GDM1 (cell line): Measurements from ENCODE around the gene HIF3A.
A peak's percentile ranks its signal among the peaks of the same experiment; 100 is the strongest.
"Not testable (repeated sequence)": the region's sequence is repeated elsewhere in the genome, so short reads cannot be mapped to it uniquely, and the experiment has no call there.

ENCODE experiments used
- DNase-seq: peaks from one replicate; lab custom pipeline; 2025; lab: John Stamatoyannopoulos, UW

Gene HIF3A

DNA sequence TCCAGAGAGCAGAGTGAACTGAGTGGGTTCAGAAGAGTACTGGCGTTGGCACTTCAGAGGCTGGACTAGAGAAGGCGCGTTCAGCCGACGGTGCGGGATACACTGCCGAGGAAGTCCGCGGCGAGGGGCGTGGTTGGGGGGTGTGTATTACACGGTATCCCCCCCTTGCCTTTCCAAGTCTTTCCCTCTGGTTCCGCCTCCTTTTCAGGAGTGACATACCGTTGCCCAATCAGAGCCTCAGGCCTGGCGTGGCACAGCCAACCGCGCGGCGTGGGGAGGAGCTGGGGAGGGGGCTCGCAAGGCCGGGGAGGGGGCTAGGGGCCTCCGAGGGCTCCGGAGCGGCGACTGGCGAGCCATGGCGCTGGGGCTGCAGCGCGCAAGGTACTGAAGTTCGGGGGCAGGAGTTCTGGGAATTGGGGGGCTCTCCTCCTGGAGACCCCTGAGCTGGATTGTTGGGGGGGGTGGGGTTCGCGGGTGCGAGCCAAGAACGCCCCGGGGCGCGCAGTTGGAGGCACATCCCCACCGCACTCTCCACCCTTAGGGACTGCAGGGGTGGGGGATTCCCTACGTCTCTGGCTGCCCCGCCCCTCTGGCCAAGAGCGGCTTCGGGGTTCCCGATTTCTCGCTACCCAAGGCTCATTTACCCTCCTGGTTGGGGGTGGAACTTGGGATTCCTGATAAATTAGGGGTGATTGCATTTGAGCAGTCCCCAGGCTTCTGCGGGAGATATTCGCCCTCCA, at the start of gene HIF3A:
Gene HIF3A (plus strand): TSS at position 321 of the 740 bp plus-strand sequence. CDS start 35 bp downstream, at position 356.
- DNase-seq = no peak

DNA sequence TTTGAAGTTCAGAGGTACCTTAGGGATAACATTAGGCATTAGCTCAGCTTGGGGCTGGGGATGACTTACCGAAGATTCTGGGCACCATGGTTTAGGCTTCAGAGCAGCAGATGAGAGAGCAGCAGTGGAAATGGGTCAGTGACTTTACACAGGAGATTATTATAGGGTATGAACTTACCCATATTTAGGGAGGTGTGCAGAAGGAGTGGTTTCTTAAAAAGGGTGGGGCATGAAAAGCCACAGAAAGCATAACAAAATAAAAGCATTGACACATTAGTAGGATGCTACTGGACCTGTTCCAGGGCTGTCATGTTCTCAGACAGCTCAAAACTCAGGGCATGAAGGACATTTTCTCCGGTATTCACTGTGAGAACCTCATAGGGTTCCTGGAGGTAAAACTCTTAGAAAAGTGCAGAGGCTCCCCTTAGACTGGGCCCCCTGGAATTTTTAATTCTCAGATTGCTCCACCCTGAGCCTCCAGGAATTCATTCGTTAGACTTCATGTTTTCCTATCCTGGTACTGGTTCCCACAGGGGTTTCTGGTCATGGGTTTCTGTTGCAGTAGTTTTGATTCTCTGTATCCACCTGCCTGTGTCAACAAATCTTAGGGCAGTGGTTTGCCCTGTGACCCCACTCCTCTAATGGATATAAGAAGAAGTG, 46.6 kb upstream of the HIF3A start:
- no peak for DNase-seq

DNA sequence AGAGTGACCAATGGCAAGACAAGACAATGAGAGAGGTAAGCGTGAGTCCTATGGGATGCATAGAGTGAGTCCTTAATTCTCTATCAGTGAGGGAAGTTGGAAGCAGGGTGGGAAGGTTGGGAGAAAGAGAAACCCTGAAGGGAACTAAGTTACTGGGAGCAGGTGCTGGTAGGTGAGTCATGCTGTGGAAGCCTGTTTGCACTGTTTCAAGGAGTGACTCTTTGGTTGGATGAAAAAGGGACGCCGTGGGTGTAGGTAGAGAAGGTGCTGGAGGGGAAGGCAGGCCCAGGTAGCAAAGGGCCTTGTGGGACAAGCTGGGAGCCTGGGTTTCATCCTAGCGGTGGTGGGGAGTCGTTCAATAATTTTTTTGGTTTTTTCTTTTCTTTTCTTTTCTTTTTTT, 45.4 kb upstream of the HIF3A start:
- no peak for DNase-seq

DNA sequence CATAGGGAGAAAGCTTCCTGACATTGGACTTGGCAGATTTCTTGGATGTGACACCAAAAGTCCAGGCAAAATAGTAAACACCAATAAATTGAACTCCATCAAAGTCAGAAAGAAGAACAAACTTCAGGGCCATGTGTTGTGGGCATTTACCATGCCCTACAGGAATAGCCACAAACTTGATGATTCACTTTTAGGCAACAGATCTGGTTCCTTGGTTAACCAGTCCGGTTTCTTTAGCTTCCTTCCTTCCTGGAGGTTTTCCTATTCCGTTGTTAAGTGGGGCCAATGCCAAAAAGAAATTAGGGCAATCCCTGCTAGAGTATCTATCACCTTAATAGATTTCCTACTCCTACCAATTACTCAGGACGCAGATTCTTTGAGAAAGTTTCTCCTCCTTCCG, 42.1 kb upstream of the HIF3A start:
- DNase-seq = no peak

DNA sequence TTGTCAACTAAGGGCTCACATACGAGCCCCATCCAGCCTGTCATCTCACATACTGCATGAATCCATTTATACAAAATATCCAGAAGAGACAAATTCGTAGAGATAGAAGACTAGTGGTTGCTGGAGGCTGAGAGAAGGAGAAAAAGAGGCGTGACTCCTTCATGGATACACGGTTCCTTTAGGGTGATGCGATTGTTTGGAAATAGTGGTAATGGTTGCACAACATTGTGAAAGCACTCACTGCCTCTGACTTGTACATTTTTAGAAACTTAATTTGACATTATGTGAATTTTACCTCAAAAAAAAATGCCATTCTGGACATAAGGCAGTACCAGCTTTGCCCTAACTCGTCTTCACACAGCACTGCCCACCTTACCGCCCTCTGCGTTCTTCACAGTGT, 40.0 kb upstream of the HIF3A start:
- no peak for DNase-seq

DNA sequence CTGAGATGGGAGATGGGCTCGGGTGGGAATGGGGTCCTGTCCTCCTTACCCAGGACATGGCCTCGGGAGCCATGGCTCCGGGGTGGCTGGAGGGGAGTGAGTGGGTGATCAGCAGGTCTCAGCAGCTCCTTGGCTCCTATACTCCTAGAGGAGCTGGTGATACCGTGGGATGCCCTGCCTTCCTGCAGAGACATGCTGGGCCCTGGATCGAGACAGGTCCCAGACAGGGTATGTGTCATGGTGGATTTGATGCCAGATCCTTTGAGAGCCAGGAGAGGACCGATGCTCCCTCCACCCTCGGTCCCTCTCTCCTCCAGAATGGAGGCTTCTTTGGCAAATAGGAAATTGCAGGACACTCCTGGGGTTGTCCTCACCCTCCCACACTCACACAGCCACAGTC, 35.3 kb upstream of the HIF3A start:
- DNase-seq = not testable (repeated sequence)

DNA sequence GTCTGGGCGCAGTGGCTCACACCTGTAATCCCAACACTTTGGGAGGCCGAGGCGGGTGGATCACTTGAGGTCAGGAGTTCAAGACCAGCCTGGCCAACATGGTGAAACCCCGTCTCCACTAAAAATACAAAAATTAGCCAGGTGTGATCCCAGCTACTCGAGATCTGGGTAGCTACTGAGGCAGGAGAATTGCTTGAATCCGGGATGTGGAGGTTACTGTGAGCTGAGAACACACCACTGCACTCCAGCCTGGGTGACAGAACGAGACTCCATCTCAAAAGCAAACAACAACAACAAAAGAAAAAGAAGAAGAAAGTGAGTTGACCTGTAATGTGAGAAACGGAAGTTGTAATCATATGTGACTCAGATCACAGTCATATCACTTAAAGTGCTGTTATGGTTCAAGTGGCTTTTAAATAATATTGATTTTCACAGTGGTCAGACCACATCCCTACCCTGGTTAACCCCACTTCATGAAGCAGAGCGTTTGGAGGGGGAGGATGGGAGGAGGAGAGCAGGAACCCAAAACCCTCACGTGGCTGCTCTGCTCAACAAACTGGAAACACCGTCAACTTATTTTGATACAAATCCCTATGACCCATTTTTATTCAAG, 34.1 kb upstream of the HIF3A start:
- not testable (repeated sequence) for DNase-seq

DNA sequence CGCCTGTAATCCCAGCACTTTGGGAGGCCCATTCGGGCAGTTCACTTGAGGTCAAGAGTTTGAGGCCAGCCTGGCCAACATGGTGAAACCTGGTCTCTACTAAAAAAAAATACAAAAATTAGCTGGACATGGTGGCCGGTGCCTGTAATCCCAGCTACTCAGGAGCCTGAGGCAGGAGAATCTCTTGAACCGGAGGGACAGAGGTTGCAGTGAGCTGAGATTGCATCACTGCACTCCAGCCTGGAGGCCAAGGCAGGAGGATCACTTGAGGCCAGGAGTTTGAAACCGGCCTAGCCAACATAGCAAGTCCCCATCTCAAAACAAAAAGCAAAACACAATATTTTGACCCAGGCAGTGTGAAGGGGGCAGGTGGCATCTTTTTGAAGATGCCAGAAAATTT, 32.0 kb upstream of the HIF3A start:
- DNase-seq = not testable (repeated sequence)

DNA sequence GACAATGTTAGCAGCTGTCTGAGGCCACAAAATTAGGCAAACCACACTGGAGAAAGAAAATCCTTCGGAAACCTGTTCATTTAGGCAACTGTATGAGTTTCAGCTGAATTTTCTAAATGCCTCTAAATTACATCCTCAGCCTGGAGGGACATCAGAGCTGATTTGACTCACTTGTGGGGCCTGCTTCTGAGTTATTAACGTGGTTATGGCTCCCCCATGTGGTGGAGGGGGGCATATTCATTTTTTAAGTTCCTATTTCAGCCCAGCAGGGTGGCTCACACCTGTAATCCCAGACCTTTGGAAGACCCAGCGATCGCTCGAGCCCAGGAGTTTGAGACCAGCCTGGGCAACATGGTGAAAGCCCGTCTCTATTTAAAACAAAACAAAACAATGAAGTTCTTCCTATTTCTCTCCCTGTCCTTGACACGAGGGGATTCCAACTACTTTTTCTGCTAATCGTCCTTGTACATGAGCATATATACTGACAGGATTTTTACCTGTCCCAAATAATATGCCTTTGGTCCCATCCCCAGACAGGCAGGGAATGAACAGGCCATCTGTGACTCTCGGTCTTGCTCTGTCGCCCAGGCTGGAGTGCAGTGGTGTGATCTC, 31.5 kb upstream of the HIF3A start:
- DNase-seq = peak; percentile 59

DNA sequence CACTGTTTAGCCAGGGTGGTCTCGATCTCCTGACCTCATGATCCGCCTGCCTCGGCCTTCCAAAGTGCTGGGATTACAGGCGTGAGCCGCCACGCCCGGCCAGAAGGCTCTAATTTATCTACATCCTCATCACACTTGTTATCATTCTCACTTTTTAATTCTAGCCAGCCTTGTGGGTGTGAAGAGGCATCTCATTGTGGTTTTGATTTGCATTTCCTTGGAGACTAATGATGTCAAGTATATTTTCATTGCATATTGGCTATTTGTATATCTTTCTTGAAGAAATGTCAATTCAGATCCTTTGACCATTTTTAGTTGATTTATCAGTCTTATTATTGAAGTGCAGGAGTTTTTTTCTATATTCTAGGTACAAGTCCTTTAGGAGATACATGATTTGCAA, 27.7 kb upstream of the HIF3A start:
- DNase-seq = no peak

DNA sequence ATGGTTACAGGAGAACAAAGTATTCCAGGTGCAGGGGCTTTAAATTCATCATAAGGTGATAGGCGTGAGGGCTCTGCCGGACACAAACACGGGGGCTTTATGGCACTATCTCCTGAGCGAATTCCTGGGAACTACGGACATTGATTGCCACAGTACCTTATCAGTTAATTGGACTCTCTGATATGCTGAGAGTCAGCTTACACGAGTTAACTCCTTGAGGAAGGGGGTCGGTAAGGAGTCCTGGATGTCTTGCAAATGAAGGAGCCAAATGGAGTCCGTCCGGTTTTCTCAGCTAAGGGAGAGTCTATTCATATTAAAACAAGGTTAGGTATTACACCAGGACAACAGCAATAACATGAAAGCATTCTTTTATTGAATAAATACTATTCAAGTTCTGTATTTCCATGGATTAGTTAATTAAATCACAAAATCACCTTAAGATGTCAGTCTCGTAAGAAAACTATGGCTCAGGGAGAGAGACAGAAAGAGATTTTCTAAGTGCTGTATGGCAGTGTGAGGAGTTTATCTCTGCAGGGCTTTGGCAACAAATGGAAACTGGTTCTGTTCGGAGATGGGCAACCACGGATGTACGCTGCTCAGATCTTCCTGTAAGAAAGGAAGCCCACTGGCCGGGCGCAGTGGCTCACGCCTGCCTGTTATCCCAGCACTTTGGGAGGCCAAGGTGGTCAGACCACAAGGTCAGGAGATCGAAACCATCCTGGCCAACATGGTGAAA, 26.2 kb upstream of the HIF3A start:
- no peak for DNase-seq

DNA sequence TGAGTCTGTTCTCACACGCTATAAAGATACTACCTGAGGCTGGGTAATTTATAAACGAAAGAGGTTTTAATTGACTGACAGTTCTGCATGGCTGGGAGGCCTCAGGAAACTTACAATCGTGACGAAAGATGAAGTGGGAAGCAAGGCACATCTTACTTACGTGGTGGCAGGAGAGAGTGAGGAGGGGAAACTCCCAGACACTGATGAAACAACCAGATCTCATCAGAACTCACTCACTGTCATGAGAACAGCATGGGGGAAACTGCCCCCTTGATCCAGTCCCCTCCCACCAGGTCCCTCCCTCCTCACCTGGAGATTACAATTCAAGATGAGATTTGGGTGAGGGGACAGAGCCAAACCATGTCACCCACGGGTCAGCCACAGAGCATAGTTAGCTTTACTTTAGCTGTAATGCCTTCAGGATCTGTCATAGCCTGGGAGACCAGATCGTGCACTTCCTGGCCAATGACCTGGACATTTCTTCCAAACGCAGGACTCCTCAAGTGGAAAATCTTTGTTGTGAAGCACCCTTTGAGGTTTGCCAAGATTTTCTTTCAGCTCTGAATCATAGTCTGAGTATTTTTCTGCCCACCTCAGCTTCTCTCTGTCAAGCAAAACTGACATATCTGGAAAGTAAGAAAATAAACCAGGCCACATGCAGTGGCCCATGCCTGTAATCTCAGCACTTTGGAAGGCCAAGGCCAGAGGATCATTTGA, 25.2 kb upstream of the HIF3A start:
- DNase-seq = no peak

DNA sequence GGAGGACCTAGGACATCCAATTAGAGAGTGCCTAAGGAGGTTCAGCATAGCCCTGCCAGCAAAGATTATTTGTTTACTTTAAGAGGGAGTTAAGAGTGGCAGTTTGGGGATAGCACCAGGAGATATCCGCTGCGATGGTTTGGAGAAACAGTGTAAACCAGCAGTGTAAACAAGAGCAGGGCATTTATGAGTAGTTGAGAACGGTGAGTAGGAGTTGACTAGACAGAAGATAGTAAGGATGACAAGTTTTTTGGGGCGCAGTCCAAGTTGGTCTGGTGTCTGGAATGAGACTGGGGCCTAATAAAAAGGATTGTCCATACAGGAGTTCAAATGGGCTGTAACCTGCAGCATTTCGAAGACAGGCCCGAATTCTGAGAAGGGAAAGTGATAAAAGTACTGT, 22.9 kb upstream of the HIF3A start:
- not testable (repeated sequence) for DNase-seq

DNA sequence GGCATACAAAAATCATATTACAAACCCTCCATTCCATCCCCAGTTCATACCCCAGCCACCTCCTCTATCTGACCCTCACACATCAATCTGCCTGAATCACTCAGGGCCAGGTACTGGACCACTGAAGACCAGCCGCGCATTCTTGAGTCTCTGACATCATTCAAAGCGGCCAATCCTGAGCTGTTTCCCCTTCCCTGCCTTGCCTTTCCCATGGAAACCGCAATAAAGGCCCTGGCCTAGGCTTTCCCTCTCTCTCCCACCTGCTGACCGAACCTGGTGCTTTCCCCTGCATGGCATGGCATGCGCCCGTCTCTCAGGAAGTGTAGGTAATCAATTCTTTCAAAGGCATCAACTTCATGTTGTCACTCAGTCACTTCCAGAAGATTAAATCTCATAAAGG, 17.7 kb upstream of the HIF3A start:
- DNase-seq = no peak

DNA sequence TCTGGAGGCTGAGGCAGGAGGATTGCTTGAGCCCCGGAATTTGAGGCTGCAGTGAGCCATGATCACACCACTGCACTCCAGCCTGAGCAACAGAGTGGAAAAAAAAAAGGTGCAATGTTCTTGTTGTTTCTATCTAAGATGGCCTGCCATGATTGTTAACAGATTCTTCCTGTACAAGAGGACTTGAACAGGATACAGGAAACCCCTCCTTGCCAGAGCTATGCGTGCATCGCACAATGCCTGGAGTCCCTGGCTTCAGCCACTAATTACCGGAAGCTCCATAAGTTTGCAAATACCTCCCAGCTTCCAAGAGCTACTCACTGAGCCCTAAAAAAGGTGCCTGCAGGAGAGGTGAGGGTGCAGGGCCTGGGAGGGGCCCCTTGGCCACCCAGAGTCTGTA, 13.1 kb upstream of the HIF3A start:
- DNase-seq = no peak

DNA sequence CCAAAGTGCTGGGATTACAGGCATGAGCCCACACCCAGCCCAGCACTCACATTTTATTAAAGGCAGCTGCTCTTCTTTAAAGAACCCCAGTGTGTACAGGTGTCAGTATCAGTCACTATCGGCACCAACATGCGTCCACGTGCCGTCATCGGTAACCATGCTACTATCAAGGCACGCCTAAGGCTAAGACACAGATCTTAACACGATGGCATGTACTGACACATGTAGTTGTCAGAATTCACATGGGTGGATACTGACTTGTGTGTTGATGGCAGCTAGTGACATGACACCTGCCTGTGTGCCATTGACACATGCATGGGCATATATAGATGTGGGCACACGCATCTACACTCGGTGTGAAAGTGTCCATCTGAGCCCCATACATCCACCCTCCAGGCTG, 12.2 kb upstream of the HIF3A start:
- DNase-seq = no peak

DNA sequence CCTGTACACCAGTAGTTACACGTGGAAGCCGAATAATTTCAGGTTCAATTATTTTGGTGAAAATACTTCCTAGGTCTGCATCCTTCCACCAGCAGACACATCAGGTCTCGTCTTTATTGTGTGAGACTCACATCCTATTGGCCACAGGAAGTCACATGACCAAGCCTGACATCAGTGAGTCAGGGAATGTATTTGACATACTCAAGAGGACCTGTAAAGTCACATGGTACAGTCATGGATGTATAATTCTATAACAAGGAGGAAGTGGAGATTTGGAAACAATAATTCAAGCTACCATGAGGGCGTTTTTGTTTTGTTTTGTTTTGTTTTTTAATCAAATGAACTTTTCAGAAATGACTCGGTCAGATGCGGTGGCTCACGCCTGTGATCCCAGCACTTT, 9.3 kb upstream of the HIF3A start:
- no peak for DNase-seq

DNA sequence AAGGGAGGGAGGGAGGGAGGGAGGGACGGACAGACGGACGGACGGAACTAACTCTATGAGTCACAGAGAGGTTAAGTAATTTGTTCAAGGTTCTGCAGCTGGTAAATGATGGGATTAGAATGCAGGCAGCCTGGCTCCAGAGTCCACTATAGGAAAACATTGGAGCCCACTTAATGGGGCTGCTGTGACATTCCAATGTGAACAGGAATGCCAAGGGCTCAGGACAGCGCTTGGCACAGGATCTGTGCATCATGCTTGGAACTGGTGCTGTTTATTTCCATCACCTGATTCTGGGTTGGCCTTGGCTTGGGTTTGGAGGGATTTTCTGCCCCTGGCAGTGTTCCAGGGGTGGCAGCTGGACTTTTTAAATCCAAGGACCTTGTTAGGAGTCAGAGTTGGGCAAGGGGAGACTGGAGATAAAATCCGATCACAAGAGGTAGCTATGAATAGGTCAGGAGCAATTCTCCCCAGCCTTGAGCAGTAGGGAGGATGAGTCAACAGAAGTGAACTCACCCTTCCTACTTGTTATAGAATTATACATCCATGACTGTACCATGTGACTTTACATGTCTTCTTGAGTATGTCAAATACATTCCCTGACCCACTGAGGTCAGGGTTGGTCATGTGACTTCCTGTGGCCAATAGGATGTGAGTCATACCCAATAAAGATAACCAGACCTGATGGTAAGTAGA, 7.8 kb upstream of the HIF3A start:
- no peak for DNase-seq

DNA sequence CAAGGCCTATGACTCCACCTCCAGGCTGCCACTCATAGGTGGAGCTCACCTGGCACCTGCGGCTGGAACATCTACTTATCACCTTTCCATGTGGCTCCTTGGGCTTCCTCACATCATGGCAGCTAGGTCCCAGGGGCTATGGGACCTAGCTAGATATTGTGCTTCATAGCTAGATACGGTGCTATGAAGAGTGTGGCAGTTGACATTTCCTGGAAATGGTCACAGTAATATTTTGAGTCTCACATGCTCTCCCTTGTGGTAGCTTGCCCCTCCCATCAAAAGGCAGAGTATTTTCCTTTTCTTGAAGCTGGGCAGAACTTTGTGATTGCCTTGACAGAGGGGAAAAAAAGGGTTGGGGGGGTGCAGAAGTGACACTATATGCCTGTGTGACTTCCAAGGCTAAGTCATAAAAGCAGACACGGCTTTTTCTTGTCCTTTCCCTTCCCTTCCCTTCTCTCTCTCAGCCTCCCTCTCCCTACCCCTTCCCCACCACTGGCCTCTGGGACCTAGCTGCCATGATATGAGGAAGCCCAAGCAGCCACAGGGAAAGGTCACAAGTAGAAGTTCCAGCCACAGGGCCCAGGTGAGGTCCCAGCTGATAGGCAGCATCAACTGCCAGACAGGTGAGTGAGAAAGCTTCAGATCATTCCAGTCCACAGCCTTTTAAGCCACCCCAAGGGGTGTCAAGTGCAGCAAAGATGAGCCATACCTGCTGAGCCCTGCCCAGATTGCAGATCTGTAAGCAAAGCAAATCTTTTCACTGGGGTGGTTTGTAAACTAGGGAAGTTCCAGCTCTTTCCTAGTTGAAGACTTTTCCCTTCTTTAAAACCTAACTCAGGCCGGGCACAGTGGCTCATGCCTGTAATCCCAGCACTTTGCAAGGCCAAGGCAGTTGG, 6.9 kb upstream of the HIF3A start:
- DNase-seq = no peak

DNA sequence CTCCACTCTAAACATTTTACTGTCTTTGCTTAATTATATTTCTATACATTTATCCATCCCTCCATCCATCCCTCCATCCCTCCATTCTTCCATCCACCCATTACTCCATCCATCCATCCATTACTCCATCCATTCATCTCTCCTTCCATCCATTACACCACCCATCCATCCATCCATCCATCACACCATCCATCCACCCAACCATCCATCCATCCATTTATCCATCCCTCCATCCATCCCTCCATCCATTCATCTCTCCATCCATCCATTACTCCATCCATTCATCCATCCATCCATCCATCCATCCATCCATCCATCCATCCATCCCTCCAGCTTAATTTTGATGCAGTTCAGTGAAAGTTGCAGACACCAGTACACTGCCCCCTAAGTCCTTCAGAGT, 5.0 kb upstream of the HIF3A start:
- no peak for DNase-seq
